ENCODE measurements around the gene CLCN6. TPM values are rescaled to one million over a fixed set of nuclear protein-coding genes. Genes with fewer than 3 reads are reported as not detected.

Gene CLCN6
- total RNA-seq, 4 donors from 2014 or later, result 12.8 to 23.8 (median 18.3) TPM

- Histone ChIP-seq H3K27me3 (peaks cover 91% of the 10 kb centered on the region), H3K9me3 (no peaks in the 10 kb centered on the region), H3K27ac (peak overlapping the region in 2 of 4 donors; percentile 10 to 16), H3K4me3 (no peak overlapping the region), H3K36me3 (no peaks in the 10 kb centered on the region), H3K4me1 (peaks cover 0 to 2% (median 0%) of the 10 kb centered on the region in 3 donors)
- TF ChIP-seq POLR2A (IDR thresholded peaks at IDR 0.05) (no peak), POLR2AphosphoS5 (IDR thresholded peaks at IDR 0.05) (no peak), EP300 (IDR thresholded peaks at IDR 0.05) (no peak), CTCF (IDR thresholded peaks at IDR 0.05) (no peak)
- WGBS, 2 donors (ENCODE audit: low coverage in 1 of 2), result 33 to 52% methylated on average over 3 of the region's 6 CpGs
- no peak for ATAC-seq
These were observed 68.6 kb downstream of the CLCN6 start for GRCh38 chr1:11874624-11875023.

- Histone ChIP-seq H3K4me1 (peaks cover 0 to 7% (median 2%) of the 10 kb centered on the region in 3 donors), H3K4me3 (no peak overlapping the region), H3K27me3 (peaks cover 90% of the 10 kb centered on the region), H3K9me3 (no peaks in the 10 kb centered on the region), H3K36me3 (no peaks in the 10 kb centered on the region), H3K27ac (peak overlapping the region in 2 of 4 donors; percentile 10 to 16)
- ATAC-seq, result no peak
- TF ChIP-seq POLR2AphosphoS5 (IDR thresholded peaks at IDR 0.05), result no peak
- no peak for TF ChIP-seq POLR2A (IDR thresholded peaks at IDR 0.05)
- TF ChIP-seq EP300 (IDR thresholded peaks at IDR 0.05), result no peak
- no peak for TF ChIP-seq CTCF (IDR thresholded peaks at IDR 0.05)
- WGBS, 2 donors (ENCODE audit: low coverage in 1 of 2), result 100% methylated on average over 1 of the region's 10 CpGs; no CpG with 5 or more reads in 1 of the 2 donors
These were observed 69.1 kb downstream of the CLCN6 start for GRCh38 chr1:11875094-11875493.

GRCh38 chr1:11877074-11877473, 71.1 kb downstream of the CLCN6 start:
- 32% methylated on average over 3 of the region's 6 CpGs; no CpG with 5 or more reads in 1 of the 2 donors for WGBS, 2 donors (ENCODE audit: low coverage in 1 of 2)

GRCh38 chr1:11878081-11878890, 72.3 kb downstream of the CLCN6 start:
- Histone ChIP-seq H3K4me3 (no peak overlapping the region), H3K4me1 (peaks cover 0 to 13% (median 4%) of the 10 kb centered on the region in 3 donors), H3K9me3 (no peaks in the 10 kb centered on the region), H3K27me3 (peaks cover 72% of the 10 kb centered on the region), H3K36me3 (no peaks in the 10 kb centered on the region), H3K27ac (no peak overlapping the region)
- ATAC-seq, result no peak
- TF ChIP-seq CTCF (IDR thresholded peaks at IDR 0.05) (no peak), POLR2AphosphoS5 (IDR thresholded peaks at IDR 0.05) (no peak), EP300 (IDR thresholded peaks at IDR 0.05) (no peak), POLR2A (IDR thresholded peaks at IDR 0.05) (no peak)
- WGBS, 2 donors (ENCODE audit: low coverage in 1 of 2), result 92% methylated on average over 5 of the region's 31 CpGs; no CpG with 5 or more reads in 1 of the 2 donors

More at GRCh38 chr1:11877074-11877473, 71.1 kb downstream of the CLCN6 start:
- peaks cover 73% of the 10 kb centered on the region for H3K27me3 ChIP-seq
- H3K4me3 ChIP-seq, result no peak overlapping the region
- H3K36me3 ChIP-seq, result no peaks in the 10 kb centered on the region
- TF ChIP-seq POLR2A (IDR thresholded peaks at IDR 0.05) (no peak), EP300 (IDR thresholded peaks at IDR 0.05) (no peak), CTCF (IDR thresholded peaks at IDR 0.05) (no peak), POLR2AphosphoS5 (IDR thresholded peaks at IDR 0.05) (no peak)
- H3K9me3 ChIP-seq, result no peaks in the 10 kb centered on the region
- H3K4me1 ChIP-seq, result peaks cover 0 to 13% (median 4%) of the 10 kb centered on the region in 3 donors
- no peak for ATAC-seq
- H3K27ac ChIP-seq, result no peak overlapping the region

GRCh38 chr1:11878891-11879190, 72.8 kb downstream of the CLCN6 start:
- TF ChIP-seq POLR2AphosphoS5 (IDR thresholded peaks at IDR 0.05) (no peak), POLR2A (IDR thresholded peaks at IDR 0.05) (no peak), EP300 (IDR thresholded peaks at IDR 0.05) (no peak), CTCF (IDR thresholded peaks at IDR 0.05) (no peak)
- Histone ChIP-seq H3K27me3 (peaks cover 69% of the 10 kb centered on the region), H3K4me1 (peaks cover 0 to 13% (median 4%) of the 10 kb centered on the region in 3 donors), H3K27ac (no peak overlapping the region), H3K4me3 (no peak overlapping the region), H3K9me3 (no peaks in the 10 kb centered on the region), H3K36me3 (no peaks in the 10 kb centered on the region)
- no CpG with 5 or more reads among the region's 6 CpGs for WGBS, 2 donors (ENCODE audit: low coverage in 1 of 2)
- ATAC-seq, result no peak
